SK-N-MC (cell line): ENCODE measurements around the gene C12orf42.

Experiments
- DNase-seq: peaks from one replicate; pipeline ENCODE4 v3.0.0-alpha.2; 2011; ENCODE audit warnings: low read depth, low spot score
- H3K27ac ChIP-seq: fragments of 200-600 bp; sonication (generic); 2 replicates; pipeline ENCODE4 v1.5.1; 2016; ENCODE audit warnings: mixed run types
- H3K36me3 ChIP-seq: fragments of 200-600 bp; sonication (generic); 2 replicates; pipeline ENCODE4 v1.6.1; 2017; ENCODE audit warnings: antibody characterized with exemption, low read length, mixed read lengths; ENCODE audit not compliant: insufficient read depth
- H3K4me3 ChIP-seq: fragments of 200-600 bp; sonication (generic); 2 replicates; pipeline ENCODE4 v1.5.1; 2016
- H3K9ac ChIP-seq: fragments of 200-600 bp; sonication (generic); 2 replicates; pipeline ENCODE4 v1.8.0; 2017; ENCODE audit warnings: mixed run types, mixed read lengths; ENCODE audit not compliant: insufficient read length
- H3K9me3 ChIP-seq: fragments of 200-600 bp; sonication (generic); 2 replicates; pipeline ENCODE4 v1.6.1; 2017; ENCODE audit warnings: low read depth, mild to moderate bottlenecking, antibody characterized with exemption, low read length, moderate library complexity, mixed read lengths
- EZH2 ChIP-seq: fragments of 200-600 bp; sonication (generic); IDR thresholded peaks from one replicate; pipeline ENCODE4 v1.6.1; 2017; ENCODE audit warnings: antibody characterized with exemption
- FOXP2 ChIP-seq: optimal IDR thresholded peaks from 2 replicates; pipeline ENCODE3; 2011; ENCODE audit warnings: mild to moderate bottlenecking, moderate library complexity; ENCODE audit not compliant: insufficient read depth; ENCODE audit errors: extremely low read length, control extremely low read depth
- POLR2AphosphoS5 ChIP-seq: IDR thresholded peaks from 2 replicates; pipeline ENCODE4 v1.6.1; 2012; ENCODE audit warnings: mild to moderate bottlenecking, low read depth, low read length, borderline replicate concordance

The C12orf42 gene

DNA sequence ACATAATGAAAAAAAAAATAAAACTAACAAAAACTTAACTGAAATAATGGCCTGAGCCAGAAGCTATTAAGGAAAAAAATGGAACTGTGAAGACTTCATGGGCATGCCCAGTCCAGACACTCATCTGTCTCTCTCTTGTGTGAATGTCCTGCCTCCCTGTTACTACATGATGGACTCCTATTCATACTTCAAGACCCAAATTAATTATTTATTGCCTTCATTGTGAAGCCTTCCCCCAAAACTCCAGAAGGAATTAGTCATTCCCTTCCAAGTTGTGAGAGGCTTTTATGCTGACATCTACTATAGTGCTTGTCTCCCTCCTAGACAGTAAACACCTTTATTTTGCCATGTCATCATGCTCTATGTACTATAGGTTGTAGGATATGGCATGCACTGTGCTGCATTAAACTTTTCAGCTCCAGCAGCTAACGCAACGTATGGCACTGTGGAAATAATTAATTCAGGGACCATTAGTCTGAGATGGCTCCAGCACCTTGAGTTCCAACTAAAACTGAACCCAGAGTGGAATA is 25.0 kb upstream of the C12orf42 start:
- Histone ChIP-seq H3K4me3 (no peak overlapping the region), H3K9ac (no peak overlapping the region), H3K27ac (no peak overlapping the region), H3K9me3 (no peaks in the 10 kb centered on the region), H3K36me3 (no peaks in the 10 kb centered on the region)
- TF ChIP-seq FOXP2 (no peak), POLR2AphosphoS5 (no peak), EZH2 (no peak)
- no peak for DNase-seq

DNA sequence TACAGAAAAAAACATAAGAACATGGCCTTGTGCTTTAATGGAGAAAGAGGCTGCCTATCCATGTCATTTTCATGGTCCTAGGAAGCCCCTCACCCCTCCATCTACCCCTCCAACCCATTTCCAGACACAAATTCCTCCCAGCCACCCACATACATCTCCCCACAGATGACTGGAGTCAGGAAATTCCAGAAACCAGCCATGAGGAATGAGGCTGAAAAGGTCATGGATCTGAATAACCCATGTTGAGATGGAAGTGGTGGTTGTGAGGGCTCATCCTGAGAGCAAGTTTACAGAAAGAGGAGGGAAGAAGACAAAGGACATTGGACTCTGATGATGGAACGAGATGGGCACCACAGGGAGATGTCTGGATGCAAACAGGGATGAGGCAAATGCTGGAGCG is 23.9 kb upstream of the C12orf42 start:
- H3K36me3 ChIP-seq, result no peaks in the 10 kb centered on the region
- H3K9me3 ChIP-seq, result no peaks in the 10 kb centered on the region
- DNase-seq, result no peak
- no peak for TF ChIP-seq POLR2AphosphoS5
- TF ChIP-seq EZH2, result no peak
- no peak for TF ChIP-seq FOXP2
- H3K9ac ChIP-seq, result no peak overlapping the region
- H3K4me3 ChIP-seq, result no peak overlapping the region
- H3K27ac ChIP-seq, result no peak overlapping the region

DNA sequence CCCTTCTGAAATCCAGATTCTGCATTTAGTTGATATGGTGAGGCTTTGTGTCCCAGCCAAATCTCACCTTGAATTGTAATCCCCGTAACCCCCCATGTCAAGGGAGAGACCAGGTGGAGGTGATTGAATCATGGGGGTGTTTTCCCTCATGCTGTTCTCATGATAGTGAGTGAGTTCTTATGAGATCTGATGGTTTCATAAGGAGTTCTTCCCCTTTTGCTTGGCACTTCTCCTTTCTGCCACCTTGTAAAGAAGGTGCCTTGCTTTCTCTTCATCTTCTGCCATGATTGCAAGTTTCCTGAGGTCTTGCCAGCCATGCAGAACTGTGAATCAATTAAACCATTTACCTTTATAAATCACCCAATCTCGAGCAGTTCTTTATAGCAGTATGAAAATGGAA is 23.1 kb upstream of the C12orf42 start:
- no peak overlapping the region for H3K9ac ChIP-seq
- TF ChIP-seq FOXP2 (no peak), EZH2 (no peak), POLR2AphosphoS5 (no peak)
- no peaks in the 10 kb centered on the region for H3K36me3 ChIP-seq
- H3K27ac ChIP-seq, result no peak overlapping the region
- no peak overlapping the region for H3K4me3 ChIP-seq
- H3K9me3 ChIP-seq, result no peaks in the 10 kb centered on the region
- DNase-seq, result no peak

DNA sequence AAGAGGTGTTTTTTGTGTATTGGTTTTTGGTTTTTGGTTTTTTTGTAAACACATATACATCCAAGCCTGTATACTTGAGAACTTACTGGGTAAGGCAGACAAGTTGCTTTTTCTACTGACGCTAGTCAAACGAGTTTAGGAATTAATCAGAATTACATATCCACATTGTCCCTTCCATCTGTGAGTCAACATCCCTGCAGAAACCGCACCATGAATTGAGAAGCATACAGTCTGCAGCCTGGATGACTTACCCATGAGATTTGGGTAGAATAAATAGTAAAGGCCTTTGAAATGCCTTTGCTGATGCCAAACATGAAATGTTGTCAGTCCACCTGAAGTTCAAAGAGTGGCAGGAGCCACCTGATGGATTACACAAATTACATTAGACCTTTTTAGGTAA is 21.4 kb upstream of the C12orf42 start:
- Histone ChIP-seq H3K9me3 (no peaks in the 10 kb centered on the region), H3K4me3 (no peak overlapping the region), H3K9ac (no peak overlapping the region), H3K27ac (no peak overlapping the region), H3K36me3 (no peaks in the 10 kb centered on the region)
- no peak for TF ChIP-seq POLR2AphosphoS5
- no peak for TF ChIP-seq EZH2
- DNase-seq, result no peak

DNA sequence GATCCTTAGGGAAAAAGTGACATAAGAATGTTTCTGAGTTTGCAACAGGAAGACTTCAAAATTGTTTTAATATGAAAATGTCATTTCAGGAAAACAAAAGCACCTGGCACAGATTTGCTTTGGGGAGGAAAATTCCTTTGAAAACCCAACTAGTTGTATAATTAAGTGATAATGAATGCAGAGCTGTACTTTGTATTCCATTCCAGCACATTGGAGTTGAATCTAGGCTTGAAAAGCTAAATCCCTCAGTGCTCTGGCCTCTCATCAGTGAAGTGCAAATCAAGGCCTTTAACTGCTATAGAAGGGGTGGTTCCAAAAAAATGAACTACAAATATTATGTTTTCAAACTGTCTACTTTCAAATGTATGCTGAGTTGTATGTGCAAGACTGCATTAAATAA is 19.6 kb upstream of the C12orf42 start:
- DNase-seq, result no peak
- Histone ChIP-seq H3K36me3 (no peaks in the 10 kb centered on the region), H3K4me3 (no peak overlapping the region), H3K27ac (no peak overlapping the region), H3K9me3 (no peaks in the 10 kb centered on the region), H3K9ac (no peak overlapping the region)
- TF ChIP-seq EZH2, result no peak
- no peak for TF ChIP-seq FOXP2
- TF ChIP-seq POLR2AphosphoS5, result no peak

- Histone ChIP-seq H3K9me3 (no peaks in the 10 kb centered on the region), H3K4me3 (no peak overlapping the region), H3K36me3 (no peaks in the 10 kb centered on the region), H3K27ac (no peak overlapping the region), H3K9ac (no peak overlapping the region)
- no peak for TF ChIP-seq POLR2AphosphoS5
- no peak for TF ChIP-seq FOXP2
- TF ChIP-seq EZH2, result no peak
- DNase-seq, result no peak
These were observed 18.1 kb upstream of the C12orf42 start for GRCh38 chr12:103513875-103514274.

DNA sequence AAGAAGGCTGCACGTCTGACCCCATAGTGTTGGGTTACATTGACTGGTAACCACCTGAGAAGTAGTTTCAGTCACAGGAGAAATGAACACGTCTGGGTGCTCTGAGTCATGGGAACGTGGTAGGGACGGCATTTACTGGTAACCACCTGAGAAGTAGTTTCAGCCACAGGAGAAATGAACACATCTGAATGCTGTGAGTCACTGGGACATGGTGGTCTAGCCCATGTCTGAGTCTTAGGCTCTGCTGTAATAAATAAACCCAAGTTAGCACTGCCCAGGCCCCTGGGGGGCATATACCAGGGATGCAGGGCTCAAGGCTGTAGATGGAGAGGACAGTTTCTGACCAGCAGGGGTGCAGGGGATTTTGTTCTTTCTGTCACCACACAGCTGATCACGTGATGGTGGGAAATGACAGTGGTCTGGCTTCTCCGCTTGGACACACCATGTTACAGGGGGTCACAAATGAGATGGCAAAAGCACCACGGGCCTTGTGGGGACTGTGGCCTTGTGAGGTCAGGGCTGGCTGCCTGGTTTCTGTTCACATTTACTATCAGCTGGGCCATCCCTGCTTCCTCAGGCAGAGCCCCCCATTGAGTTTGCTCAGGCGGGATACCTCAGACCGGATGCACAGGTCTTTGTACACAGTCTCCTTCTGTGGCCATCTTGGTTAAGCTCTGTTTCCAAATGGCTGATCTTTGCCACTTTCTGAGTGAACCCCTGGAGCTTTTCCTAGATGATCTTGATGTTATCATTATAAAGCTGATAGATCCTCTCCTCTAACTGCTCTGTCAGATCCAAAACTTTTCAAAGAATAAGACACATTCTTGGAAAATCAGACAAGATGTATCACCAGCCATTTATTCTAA is 9.8 kb upstream of the C12orf42 start:
- H3K36me3 ChIP-seq, result no peaks in the 10 kb centered on the region
- no peak overlapping the region for H3K27ac ChIP-seq
- no peak overlapping the region for H3K9ac ChIP-seq
- no peaks in the 10 kb centered on the region for H3K9me3 ChIP-seq
- H3K4me3 ChIP-seq, result no peak overlapping the region
- no peak for TF ChIP-seq POLR2AphosphoS5
- TF ChIP-seq EZH2, result no peak
- no peak for TF ChIP-seq FOXP2
- DNase-seq, result no peak

DNA sequence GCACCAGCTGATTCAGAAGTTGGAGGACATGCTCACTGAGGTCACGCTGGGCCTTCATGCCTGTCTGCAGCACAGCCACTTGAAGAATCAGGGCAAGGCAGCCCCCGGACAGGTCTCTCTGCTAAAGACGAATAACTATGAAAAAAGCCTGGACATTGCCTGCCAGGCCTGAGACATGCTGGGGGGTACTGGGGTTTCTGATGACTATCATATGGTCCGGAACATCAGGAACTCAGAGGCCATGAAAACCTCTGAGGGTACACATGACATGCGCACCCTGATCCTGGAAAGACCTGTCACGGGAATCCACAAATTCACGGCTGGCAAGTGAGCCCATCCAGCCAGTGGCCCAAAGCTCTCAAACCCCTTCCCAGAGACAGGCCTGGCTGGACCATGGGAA is 8.8 kb upstream of the C12orf42 start:
- Histone ChIP-seq H3K27ac (no peak overlapping the region), H3K9me3 (no peaks in the 10 kb centered on the region), H3K36me3 (no peaks in the 10 kb centered on the region), H3K9ac (no peak overlapping the region), H3K4me3 (no peak overlapping the region)
- TF ChIP-seq FOXP2 (no peak), POLR2AphosphoS5 (no peak), EZH2 (no peak)
- no peak for DNase-seq
